HTR-8/SVneo (cell line): ENCODE measurements around the gene NECAB2.

Experiments used
- DNase-seq: peaks from one replicate; pipeline ENCODE4 v3.0.0; 2011; ENCODE audit warnings: low spot score, mixed read lengths; ENCODE audit not compliant: insufficient read length
- FAIRE-seq: peaks from 2 replicates; lab custom pipeline; 2011; peaks lifted over from hg19 to GRCh38; lab: Jason Lieb, UNC

NECAB2 gene

DNA sequence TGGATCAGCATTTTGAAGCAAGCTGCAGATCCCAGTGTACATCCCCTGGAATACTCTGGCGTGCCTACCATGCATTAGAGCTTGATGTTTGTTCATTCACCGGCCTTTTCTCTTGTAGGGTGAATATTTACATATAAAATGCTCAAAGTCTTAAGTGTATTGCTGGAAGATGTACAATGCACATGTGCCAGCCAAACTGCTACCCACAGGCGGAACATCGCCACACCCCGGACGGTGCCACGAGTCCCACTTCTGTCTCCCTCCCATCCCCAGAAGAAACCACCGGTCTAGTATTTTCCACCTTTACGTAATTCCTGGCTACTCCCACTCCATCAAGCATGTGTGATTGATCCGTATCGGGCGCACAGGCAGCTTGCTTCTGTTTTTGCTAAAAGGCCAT is 70.4 kb downstream of the NECAB2 start:
- no peak for FAIRE-seq
- no peak for DNase-seq

DNA sequence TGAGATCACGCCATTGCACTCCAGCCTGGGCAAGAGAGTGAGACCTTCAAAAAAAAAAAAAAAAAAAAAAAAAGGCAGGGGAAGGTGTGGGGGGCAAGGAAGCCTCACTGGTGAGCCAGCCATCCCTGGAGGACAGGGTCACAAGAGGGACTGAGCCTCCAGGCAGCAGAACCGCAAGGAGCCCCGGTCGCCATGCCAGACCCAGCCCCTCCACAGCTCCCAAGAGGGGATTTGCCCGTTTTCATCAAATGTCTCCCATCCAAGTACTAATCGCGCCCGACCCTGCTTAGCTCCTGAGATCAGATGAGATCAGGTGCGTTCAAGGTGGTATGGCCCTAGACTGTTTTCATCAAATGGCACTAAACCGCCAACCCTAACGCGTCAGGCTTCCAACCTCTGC is 71.7 kb downstream of the NECAB2 start:
- no peak for DNase-seq
- FAIRE-seq: no peak

DNA sequence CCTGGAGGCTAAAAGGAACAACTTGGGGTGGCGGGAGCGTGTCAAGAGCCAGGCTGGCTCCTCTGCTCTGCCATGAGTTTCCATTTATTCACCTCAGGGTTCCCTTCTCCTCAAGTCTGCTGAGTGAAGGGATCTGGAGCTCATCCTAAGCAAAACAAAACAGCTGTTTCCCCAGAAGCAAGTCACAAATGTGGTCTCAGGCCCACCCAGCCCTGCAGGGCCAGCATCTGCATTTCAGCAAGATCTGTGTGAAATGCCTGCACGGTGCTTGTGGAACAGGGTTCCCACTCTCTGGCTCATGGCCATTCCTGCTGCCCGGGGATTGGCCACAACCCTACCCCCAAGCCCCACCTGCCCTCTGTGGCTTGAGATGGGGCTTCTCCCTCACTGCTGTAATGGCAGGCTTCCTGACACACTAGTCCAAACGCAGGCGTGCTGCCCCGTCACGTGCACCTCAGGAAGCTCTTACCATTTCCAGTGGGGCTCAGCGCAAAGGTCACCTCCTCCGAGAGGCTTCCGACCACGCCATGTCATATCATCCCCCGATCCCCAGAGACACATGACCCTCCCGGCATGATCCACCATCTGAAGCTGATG is 72.3 kb downstream of the NECAB2 start:
- no peak for FAIRE-seq

DNA sequence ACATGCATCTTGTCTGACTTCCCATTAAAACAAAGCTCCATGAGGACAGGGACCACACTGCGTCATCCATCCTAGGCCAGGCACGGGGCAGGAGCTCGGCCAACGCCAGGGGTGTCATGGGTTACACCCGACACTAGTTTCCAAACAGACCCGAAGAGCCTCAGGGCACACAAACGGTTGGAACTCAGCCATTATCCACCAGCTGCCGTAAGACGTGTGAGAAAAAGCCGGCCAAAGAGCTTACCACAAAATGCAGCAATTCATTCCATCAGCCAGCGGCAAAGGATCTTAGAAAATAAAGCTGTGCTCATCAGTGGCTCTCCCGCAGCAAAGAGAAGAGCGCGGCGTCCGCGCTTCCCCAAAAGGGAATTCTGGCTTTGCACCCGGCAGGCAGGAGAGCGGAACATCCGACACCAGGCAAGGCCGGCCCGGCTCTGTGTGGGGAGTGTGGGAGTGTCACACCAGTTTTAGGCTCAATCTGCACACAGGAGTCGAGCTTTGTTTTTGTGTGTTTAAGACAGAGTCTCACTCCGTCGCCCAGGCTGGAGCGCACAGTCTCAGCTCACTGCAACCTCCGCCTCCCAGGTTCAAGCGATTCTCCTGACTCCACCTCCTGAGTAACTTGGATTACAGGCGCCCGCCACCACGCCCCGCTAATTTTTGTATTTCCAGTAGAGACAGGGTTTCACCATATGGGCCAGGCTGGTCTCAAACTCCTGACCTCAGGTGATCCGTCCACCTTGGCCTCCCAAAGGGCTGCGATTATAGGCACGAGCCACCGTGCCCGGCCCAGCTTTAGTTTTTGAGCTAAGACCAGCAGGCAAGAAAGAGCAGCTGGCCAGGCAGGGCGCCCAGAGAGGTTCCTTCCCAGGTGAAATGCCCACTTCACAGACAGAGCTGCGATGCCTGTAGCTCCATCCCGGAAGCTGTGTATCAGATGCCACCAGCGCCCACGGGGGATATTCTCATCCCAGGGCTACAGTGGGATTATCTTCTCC is 73.1 kb downstream of the NECAB2 start:
- no peak for DNase-seq
- FAIRE-seq: no peak

More for the DNA sequence above, 72.3 kb downstream of the NECAB2 start:
- no peak for DNase-seq

DNA sequence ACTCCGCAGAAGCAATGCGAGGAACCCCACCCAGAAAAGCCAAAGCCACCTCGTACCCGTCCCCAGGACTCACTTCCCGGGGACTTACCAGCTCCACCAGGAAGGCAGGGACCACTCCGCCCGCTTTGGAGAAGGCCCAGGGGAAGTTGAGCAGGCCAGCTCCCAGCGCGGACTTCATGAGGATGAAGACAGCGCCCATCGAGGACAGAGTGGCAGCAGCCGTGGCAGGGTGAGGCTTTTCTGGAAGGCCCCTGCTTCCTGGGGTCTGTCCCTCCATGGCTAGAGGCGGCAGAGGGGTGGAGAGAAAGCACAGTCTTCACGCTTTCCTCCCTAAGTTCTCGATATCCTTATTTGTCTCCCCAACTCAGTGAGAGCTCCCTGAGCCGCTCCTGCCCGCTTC is 73.8 kb downstream of the NECAB2 start:
- FAIRE-seq: no peak

DNA sequence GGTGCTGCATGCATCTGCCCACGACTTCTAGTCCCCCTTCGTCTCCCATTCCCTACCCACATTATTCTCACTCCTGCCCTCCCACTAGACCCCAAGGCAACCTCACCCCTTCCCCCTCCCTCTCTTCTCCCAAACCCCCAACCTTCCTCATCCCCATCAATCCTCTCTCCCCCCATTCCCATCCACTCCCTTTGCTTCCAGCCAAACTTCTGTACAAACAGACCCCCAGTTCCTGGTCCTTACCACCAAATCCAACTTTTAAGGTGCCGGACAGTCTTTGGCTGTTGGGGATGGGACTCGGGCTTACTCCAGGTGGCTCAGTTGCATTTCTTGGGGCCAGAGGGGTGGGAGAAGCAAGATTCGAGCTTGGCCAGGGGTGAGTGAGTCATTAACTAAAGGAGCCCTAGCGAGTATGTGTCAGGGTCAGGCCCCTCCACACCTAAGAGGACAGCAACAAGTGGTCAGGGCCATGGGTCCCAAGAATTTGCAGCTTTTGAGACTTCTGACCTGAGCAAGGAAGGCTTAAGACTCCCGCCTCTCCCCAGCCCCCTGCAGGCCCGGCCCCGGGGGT is 74.3 kb downstream of the NECAB2 start, which contains the start of gene SLC38A8:
SLC38A8 (minus strand) TSS at position 488 of the 571 bp plus-strand sequence. CDS start 638 bp downstream, outside the sequence.
- DNase-seq (no peak), FAIRE-seq (no peak)

More for the DNA sequence above, 73.8 kb downstream of the NECAB2 start:
- DNase-seq: no peak

DNA sequence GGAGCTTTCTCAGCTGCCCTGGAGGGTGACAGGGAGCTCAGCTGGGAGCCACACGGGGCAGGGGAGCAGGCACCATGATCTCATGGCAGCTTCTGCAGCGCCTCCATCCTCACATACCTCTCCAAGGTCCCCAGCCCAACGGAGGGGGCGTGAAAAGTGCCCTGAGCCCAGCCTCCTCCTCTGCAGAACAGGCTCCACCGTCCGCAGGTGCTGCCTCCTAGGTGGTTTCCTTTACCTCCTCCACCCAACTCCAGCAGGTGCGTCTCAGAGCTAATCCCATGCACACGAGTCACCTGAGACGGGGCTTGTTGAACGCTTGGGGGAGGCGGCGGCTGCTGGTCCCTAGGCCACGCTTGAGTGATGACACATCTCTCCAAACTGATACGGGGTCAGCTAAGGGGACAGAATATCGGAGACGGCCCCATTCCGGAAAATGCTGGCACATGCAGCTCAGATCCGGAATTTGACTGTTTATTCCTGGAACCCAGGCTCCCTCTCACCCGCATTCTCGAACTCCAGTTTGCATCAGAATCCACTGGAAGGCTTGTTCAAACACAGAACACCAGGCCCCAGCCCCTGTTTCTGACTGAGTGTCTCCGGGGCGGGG is 74.9 kb downstream of the NECAB2 start:
- DNase-seq (no peak), FAIRE-seq (no peak)

DNA sequence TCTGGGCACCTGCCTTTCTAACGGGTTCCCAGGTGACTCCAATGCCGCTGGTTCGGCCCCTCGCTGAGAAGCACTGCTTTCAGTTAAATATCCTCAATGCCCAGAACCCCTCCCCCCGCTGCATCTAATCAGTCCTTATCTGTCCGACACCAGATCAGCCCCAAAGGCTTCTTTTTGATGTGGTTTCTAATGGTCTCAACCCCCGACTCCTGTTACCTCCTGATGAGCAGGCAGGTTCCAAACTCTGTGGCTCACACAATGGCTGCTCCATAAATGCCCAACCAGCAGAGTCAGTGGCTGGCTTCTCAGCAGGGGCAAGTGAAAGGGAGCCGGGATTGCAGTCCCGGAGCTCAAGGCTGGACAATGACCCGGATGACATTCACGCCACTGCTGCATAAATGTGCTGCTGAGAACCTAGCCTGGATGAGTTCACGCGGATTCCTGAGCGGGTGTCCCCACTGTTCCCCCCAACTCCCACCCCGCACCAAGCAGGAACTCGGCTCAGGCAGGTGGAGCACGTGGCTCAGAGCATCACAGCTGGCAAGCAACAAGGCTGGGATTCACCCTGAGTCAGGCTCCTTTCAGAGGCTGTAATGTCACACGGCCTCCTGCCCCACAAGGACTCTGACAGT is 75.6 kb downstream of the NECAB2 start:
- DNase-seq: no peak
- FAIRE-seq: peak; percentile 63

DNA sequence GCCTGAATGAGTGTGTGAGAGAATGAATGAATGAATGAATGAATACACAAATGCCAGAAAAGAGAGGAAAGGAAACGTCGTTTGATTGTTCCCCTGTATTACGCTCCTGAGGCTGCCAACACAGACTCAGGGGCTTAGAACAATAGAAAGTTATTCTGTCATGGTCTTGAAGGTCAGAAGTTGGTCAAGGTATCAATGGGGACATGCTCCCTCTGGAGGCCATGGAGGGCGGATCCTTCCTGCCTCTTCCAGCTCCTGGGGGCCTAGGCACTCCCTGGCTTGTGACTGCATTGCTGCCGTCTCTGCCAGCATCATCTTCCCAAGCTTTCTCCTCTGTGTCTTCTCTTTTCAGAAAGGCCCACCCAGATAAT is 76.1 kb downstream of the NECAB2 start:
- FAIRE-seq (no peak), DNase-seq (peak; percentile 42)

DNA sequence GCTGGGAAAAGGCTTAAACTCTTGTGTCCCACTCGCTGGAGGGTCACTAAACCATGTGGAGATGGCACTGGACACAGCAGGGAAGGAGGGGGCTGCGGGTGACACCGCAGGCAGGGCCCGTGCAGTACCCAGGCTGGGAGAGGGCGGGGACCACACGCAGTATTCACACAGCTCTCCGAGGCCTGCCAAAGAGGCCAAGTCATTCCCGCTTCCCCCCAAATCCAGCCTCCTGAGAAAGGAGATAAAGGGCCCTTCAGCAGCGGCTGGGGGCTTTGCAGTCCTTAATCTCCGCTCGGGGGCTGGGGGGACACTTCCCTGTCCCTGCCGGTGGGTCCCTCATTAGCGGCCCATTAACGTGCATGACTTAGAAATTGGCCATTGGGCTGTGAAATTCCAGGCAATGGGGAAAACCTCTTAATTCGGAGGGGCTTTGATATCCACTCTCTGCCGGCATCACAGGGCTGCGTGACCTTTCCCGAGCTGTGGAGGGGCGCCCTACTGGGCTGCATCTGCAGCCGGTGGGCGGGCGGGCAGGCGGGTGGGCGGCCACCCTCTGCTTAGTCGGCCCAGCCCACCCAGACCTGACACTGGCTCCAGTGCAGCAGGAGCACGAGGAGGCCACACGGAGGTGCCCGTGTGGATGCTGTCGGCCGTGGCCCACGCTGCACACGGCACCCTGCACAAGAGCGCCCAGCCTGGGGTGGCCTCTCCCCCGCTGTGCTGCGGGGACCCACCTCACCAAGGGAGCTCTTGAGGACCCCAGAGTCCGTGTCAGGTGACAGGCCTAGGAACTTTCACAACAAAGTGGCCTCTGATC is 77.2 kb downstream of the NECAB2 start:
- DNase-seq: no peak
- FAIRE-seq: no peak

DNA sequence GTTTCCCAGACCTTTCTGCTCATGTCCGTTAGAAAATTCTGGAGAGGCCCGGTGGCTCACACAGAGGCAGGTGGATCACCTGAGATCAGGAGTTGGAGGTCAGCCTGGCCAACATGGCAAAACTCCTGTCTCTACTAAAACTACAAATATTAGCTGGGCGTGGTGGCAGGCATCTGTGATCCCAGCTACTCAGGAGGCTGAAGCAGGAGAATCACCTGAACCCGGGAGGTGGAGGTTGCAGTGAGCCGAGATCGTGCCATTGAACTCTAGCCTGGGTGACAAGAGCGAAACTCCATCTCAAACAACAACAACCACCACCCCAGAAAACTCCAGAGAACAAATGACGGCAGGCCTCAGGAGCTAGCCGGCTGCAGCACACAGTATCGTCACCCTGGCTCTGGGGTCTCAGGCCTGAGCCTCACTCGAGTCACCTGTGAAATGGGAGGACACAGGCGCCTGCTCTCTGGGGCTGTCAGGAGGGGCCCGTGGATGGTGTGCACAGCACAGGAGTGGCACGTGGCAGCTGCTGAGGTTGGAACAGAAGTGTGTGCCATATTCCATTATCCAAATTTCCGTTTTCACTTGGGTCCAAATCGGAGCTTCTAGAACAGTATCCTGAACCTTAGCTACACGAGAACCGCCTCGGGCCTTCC is 77.9 kb downstream of the NECAB2 start:
- no peak for FAIRE-seq

DNA sequence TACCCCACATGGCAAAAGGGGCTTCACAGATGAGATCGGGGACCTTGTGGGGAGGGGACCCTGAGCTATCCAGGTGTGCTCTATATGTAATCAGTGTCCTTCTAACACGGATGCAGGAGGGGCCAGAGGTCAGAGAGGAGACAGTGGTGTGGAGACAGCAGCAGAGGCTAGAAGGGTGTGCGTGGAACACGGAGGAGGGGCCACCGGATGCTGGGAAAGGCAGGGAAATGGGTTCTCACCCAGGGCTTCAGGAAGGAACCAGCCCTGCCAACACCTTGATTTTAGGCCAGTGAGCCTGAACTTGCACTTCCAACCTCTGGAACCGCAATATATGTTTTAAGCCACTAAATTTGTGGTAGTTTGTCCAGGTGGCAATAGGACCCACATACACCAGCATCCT is 79.2 kb downstream of the NECAB2 start:
- FAIRE-seq: no peak

More for the DNA sequence above, 77.9 kb downstream of the NECAB2 start:
- no peak for DNase-seq

DNA sequence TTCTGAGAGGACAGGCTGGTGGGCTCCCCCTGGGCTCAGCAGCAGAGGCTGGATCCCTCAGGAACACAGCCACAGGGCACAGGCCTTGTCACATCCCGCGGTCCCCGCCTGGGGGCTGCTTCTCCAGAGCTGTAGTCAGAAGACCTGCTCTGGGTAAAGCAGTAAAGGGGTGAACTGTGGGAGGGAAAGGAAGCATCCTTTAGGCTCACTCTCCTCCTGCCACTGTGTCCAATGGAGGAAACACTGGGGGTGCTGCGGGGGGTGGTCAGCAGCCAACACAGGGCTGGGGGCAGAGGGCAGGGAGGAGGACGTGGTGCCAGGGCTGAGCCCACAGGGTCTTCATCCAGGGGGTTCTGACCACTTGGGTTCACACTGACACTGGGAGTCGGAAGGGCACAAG is 79.6 kb downstream of the NECAB2 start:
- FAIRE-seq: no peak
- DNase-seq: no peak

More for the DNA sequence above, 79.2 kb downstream of the NECAB2 start:
- DNase-seq: no peak

DNA sequence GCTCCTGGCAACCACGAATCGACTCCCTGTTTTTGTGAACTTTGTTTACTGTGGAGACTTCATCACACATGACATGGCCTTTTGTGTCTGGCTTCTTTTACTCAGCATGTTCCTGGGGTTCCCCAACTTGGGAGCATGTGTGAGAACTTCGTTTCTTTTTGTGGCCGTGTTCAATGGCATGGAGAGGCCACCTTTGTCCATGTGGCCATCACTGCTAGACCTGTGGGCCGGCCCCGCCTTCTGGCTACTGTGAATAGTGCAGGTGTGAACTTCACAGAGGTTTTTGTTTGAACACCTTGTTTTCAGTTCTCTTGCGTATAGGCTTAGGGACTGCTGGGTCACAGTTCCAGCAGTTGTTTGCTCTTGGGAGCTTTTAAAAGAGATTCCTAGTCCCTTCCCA is 80.2 kb downstream of the NECAB2 start:
- DNase-seq (no peak), FAIRE-seq (no peak)

DNA sequence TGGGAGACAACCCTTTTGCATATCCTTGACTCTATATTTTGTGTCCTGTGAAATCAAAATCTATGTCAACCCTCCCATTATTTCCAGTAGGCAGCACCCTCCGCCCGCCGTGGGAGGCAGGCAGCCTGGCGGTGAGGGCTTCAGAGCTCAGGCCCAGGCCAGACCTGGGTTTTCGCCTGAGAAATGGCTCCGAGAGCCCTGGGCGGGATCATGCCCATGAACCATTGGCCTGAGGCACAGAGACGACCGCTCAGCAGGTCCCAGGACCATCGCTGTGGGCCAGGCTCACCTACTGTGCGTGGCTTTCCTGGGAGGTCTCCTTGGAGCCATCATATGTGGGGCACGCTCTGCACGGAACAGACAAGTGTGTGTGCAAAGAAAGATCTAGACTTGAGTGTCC is 80.8 kb downstream of the NECAB2 start:
- no peak for FAIRE-seq
- DNase-seq: no peak

DNA sequence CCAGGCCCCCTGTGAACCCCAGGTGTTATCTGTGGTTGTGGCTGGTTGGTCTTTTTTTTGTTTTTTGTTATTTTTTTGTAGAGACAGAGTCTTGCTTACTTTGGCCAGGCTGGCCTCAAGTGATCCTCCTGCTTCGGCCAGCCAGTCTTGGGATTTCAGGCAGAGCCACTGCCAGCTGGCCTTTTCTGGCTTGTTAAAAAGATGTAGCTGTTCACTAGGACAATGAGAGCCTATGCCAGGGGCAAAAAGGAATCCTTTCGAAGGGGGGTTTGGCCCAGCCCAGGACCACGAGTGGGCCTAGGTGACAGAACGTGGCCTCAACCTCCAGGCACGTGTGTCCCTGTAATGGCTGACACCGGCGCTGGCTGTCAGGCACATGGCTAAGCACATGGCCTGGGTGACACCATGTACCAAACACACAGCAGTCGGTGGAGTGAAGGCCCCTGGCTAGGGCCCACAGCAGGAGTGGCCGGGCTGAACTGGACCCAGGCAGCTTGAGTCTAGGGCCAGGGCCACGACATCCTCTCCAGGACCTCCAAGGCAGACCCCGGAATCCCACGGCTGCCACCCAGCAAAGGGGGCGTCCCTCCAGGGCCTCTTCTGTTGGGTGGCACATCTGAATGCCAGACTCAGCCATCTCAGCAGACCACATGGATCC is 81.5 kb downstream of the NECAB2 start:
- FAIRE-seq: no peak
- no peak for DNase-seq

DNA sequence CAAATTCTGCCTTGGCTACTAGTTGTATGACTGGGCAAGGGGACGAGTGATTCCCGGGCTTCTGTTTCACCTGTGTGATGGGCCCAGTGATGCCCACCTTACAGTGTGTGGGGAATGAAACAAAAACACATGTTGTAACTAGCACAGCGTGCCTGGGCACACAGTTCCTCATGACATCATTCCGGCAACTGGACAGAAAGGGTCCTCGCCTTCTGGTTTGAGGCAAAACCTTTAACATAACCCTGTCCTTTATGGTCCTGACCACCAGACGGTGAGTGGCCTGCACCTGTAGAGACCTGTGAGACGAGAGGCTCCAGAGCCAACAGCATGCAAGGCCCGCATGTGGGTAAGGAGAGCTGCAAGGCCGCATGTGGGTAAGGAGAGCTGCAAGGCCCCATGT is 82.3 kb downstream of the NECAB2 start:
- FAIRE-seq (no peak), DNase-seq (no peak)

DNA sequence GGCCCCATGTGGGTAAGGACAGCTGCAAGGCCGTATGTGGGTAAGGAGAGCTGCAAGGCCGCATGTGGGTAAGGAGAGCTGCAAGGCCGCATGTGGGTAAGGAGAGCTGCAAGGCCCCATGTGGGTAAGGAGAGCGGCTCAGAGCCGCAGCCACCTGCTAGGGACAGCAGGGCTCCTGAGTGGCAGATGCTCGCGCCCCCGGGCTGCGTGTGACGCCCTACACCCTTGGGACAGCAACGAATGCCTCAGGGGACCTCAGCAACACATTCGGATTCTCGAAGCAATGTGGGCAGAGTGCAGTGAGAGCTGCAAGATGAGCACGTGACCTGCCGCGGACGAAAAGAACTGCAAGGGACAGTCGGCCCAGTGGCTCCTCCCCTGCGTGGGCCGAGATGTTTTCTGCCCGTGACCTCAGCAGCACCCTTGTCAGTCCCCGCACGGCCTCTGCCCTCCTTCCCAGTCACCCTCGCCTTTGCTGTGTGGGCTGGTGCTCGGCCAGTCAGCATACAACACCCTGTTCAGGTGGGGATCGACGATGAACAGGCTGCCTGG is 84.1 kb downstream of the NECAB2 start:
- no peak for FAIRE-seq
- no peak for DNase-seq
